ENCODE measurements around the gene IL3. TPM values are rescaled to one million over a fixed set of nuclear protein-coding genes. Genes with fewer than 3 reads are reported as not detected.

IL3 gene
- total RNA-seq, 1 experiment from 2014 or later: not detected

DNA sequence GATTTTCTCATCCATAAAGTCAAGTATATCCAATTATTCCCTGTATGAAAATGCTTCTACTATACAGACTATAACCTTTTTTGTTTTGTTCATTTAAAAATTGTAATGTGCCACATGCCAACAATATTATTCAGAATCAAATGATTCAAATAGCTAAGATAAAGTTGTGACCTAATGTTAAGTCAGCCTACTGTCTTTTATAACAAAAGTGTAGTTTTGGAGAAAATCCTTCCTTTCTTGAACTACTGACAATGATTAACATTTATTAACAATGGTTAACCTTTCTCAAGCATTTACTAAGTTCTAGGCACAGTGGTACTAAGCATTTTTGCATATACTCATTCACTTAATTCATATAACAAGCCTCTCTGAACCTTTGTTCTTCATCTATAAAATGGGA lies 38.2 kb downstream of the IL3 start:
- TF ChIP-seq TCF7L2 (IDR thresholded peaks at IDR 0.05; ENCODE audit: low read depth, low read length): no peak
- TF ChIP-seq, protein P1, sequence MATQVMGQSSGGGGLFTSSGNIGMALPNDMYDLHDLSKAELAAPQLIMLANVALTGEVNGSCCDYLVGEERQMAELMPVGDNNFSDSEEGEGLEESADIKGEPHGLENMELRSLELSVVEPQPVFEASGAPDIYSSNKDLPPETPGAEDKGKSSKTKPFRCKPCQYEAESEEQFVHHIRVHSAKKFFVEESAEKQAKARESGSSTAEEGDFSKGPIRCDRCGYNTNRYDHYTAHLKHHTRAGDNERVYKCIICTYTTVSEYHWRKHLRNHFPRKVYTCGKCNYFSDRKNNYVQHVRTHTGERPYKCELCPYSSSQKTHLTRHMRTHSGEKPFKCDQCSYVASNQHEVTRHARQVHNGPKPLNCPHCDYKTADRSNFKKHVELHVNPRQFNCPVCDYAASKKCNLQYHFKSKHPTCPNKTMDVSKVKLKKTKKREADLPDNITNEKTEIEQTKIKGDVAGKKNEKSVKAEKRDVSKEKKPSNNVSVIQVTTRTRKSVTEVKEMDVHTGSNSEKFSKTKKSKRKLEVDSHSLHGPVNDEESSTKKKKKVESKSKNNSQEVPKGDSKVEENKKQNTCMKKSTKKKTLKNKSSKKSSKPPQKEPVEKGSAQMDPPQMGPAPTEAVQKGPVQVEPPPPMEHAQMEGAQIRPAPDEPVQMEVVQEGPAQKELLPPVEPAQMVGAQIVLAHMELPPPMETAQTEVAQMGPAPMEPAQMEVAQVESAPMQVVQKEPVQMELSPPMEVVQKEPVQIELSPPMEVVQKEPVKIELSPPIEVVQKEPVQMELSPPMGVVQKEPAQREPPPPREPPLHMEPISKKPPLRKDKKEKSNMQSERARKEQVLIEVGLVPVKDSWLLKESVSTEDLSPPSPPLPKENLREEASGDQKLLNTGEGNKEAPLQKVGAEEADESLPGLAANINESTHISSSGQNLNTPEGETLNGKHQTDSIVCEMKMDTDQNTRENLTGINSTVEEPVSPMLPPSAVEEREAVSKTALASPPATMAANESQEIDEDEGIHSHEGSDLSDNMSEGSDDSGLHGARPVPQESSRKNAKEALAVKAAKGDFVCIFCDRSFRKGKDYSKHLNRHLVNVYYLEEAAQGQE (IDR thresholded peaks at IDR 0.05; ENCODE audit: insufficient read depth in 1 of 2, low read depth in 2 of 2, low read length in 1 of 2): no peak
- TF ChIP-seq, protein P2, sequence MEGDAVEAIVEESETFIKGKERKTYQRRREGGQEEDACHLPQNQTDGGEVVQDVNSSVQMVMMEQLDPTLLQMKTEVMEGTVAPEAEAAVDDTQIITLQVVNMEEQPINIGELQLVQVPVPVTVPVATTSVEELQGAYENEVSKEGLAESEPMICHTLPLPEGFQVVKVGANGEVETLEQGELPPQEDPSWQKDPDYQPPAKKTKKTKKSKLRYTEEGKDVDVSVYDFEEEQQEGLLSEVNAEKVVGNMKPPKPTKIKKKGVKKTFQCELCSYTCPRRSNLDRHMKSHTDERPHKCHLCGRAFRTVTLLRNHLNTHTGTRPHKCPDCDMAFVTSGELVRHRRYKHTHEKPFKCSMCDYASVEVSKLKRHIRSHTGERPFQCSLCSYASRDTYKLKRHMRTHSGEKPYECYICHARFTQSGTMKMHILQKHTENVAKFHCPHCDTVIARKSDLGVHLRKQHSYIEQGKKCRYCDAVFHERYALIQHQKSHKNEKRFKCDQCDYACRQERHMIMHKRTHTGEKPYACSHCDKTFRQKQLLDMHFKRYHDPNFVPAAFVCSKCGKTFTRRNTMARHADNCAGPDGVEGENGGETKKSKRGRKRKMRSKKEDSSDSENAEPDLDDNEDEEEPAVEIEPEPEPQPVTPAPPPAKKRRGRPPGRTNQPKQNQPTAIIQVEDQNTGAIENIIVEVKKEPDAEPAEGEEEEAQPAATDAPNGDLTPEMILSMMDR (IDR thresholded peaks at IDR 0.05): no peak
- TF ChIP-seq POLR2AphosphoS5 (IDR thresholded peaks at IDR 0.05; ENCODE audit: low read depth, low read length): no peak
- TF ChIP-seq SIN3A (IDR thresholded peaks at IDR 0.05; ENCODE audit: borderline replicate concordance, insufficient read depth, low read depth, low read length): no peak
- BruUV-seq (replicated peaks): no TSS peak
- Histone ChIP-seq H3K4me3 (ENCODE audit: low read depth in 2 of 2, low read length in 2 of 2) (no peak overlapping the region), H3K27ac (ENCODE audit: low read length) (no peak overlapping the region), H3K4me1 (ENCODE audit: control insufficient read depth, insufficient read depth, low read length) (peaks cover 2% of the 10 kb centered on the region; the same call in 1 of the 2 replicates), H3K36me3 (ENCODE audit: control insufficient read depth, insufficient read depth, low read length) (no peaks in the 10 kb centered on the region), H3K27me3 (ENCODE audit: control insufficient read depth, insufficient read depth, low read length) (no peaks in the 10 kb centered on the region; the same call in 1 of the 2 replicates), H3K9me3 (ENCODE audit: control insufficient read depth, insufficient read depth, low read depth, low read length) (no peaks in the 10 kb centered on the region)
- no peak for DNase-seq (ENCODE audit: low read depth, low spot score)
- CTCF ChIA-PET: no interaction called here
- in situ Hi-C loops (cut with HindIII; ENCODE audit: low pct_unique_long_range_greater_than_20kb, low sequenced_read_pairs) (no loop called here), intact Hi-C loops (cut with micrococcal nuclease; ENCODE audit: unreplicated experiment) (no loop called here)
- POLR2A ChIA-PET: no interaction called here
- ATAC-seq: no peak

DNA sequence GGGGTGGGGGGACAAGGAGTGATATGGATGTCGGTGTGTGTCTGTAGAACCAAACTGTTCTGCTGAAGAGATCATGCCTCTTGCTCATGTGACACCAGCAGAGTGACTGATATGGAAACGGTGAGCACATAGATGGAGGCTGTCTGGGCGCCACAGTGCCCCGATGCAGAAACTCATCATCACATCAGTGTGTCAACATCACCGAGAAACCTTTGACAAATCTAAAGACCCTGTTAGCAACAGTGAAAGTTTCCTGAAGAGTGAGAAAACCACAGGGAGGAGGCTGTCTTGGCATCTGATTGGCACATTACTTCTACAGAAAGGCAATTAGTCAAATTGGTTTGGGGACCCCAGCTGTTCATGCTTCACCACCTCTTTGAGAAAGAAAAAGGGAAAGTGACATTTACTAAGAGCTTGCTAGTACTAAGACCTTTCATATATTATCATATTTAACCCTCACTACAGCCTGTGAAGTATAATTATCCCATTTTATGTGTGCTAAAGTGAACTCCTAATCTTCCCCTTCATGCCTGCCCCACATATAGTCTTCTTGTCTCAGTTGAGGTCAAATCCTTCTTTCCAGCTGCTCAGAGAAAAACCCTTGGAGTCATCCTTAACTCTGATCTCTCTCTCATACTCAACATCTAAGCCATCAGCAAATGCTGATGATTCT lies 38.8 kb downstream of the IL3 start:
- CTCF ChIA-PET: no interaction called here

More for the DNA sequence above, 38.8 kb downstream of the IL3 start:
- Histone ChIP-seq H3K36me3 (ENCODE audit: control insufficient read depth, insufficient read depth, low read length) (no peaks in the 10 kb centered on the region), H3K4me1 (ENCODE audit: control insufficient read depth, insufficient read depth, low read length) (peaks cover 2% of the 10 kb centered on the region; the same call in 1 of the 2 replicates), H3K27me3 (ENCODE audit: control insufficient read depth, insufficient read depth, low read length) (no peaks in the 10 kb centered on the region; the same call in 1 of the 2 replicates), H3K27ac (ENCODE audit: low read length) (no peak overlapping the region), H3K9me3 (ENCODE audit: control insufficient read depth, insufficient read depth, low read depth, low read length) (no peaks in the 10 kb centered on the region), H3K4me3 (ENCODE audit: low read depth in 2 of 2, low read length in 2 of 2) (no peak overlapping the region)
- ATAC-seq: no peak
- DNase-seq (ENCODE audit: low read depth, low spot score): no peak
- in situ Hi-C loops (cut with HindIII; ENCODE audit: low pct_unique_long_range_greater_than_20kb, low sequenced_read_pairs) (no loop called here), intact Hi-C loops (cut with micrococcal nuclease; ENCODE audit: unreplicated experiment) (no loop called here)
- POLR2A ChIA-PET: no interaction called here
- no TSS peak for BruUV-seq (replicated peaks)
- TF ChIP-seq, protein P1 (IDR thresholded peaks at IDR 0.05; ENCODE audit: insufficient read depth in 1 of 2, low read depth in 2 of 2, low read length in 1 of 2): no peak
- TF ChIP-seq SIN3A (IDR thresholded peaks at IDR 0.05; ENCODE audit: borderline replicate concordance, insufficient read depth, low read depth, low read length) (no peak), TCF7L2 (IDR thresholded peaks at IDR 0.05; ENCODE audit: low read depth, low read length) (no peak), POLR2AphosphoS5 (IDR thresholded peaks at IDR 0.05; ENCODE audit: low read depth, low read length) (no peak)
- TF ChIP-seq, protein P2 (IDR thresholded peaks at IDR 0.05): no peak

Data from Panc1 (cell line).